GM18520 (cell line): ENCODE measurements around the gene AKIRIN2.
"Not testable (repeated sequence)": the region's sequence is repeated elsewhere in the genome, so short reads cannot be mapped to it uniquely, and the experiment has no call there.

ENCODE experiments used
- ATAC-seq: cut with Tn5 transposase; IDR thresholded peaks from one replicate; pipeline ENCODE4 v1.9.1; 2021; ENCODE audit not compliant: unreplicated experiment

The AKIRIN2 gene

DNA sequence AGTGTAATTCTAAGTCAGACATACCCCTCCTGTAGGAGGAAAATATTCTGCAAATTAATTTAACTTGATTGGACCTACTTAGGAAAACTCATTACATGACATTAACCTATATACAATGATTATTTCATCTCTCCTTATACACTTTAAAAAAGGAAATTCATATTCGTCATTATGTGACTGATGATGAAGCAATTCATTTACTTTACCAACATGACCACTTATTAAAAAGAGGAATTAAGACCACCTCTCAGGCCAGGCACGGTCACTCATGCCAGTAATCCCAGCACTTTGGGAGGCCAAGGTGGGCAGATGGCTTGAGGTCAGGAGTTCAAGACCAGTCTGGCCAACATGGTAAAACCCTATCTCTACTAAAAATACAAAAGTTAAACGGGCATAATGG is 11.6 kb downstream of the AKIRIN2 start:
- ATAC-seq: no peak

DNA sequence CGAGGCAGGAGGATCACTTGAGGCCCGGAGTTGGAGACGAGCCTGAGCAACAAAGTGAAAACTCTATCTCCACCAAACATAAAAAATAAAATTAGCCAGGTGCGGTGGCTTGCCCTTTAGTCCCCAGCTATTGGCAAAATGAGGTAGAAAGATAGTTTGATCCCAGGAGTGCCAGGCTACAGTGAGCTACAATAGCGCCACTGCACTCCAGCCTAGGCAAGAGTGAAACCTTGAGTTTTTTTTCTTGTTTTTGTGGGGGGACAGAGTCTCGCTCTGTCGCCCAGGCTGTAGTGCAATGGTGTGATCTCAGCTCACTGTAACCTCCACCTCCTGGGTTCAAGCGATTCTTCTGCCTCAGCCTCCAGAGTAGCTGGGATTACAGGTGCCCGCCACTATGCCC is 14.1 kb downstream of the AKIRIN2 start:
- ATAC-seq: not testable (repeated sequence)

DNA sequence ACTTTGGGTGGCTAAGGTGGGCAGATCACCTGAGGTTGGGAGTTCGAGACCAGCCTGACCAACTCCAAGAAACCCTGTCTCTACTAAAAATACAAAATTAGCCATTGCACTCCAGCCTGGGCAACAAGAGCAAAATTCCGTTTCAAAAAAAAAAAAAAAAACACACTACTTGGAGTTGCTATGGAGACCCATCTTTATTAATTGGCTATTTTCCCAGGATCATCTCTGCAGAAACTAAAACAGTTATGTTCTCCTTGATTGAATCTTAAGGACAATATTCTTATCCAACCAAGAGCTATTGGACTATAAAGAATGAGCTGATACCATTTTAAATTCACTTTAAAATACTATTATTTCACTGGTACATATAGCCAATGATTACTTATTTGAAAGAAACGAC is 14.7 kb downstream of the AKIRIN2 start:
- ATAC-seq: no peak

- ATAC-seq: not testable (repeated sequence)
Observed at GRCh38 chr6:87686636-87687205, 15.3 kb downstream of the AKIRIN2 start.

GRCh38 chr6:87684895-87685654 is 17.0 kb downstream of the AKIRIN2 start:
- ATAC-seq: no peak

- ATAC-seq: no peak
Observed at GRCh38 chr6:87683890-87684289, 18.1 kb downstream of the AKIRIN2 start.

DNA sequence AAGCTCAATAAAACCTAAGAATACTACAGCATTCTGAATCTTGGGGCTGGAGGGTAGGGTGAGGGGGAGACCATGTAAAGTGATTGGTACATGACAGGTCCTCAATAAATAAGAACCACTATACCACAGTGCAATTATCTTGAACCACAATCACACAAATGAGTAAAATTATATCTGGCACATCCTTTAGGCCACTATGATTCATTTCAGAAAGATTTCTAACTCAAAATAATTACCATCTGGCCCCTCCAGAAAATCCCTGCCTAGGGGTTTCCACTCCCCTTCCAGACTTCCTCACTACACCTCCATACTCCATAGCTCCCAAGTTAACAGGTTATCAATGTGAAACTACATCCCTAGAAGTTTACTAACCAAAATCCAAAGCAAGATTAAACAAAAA is 19.7 kb downstream of the AKIRIN2 start:
- no peak for ATAC-seq

DNA sequence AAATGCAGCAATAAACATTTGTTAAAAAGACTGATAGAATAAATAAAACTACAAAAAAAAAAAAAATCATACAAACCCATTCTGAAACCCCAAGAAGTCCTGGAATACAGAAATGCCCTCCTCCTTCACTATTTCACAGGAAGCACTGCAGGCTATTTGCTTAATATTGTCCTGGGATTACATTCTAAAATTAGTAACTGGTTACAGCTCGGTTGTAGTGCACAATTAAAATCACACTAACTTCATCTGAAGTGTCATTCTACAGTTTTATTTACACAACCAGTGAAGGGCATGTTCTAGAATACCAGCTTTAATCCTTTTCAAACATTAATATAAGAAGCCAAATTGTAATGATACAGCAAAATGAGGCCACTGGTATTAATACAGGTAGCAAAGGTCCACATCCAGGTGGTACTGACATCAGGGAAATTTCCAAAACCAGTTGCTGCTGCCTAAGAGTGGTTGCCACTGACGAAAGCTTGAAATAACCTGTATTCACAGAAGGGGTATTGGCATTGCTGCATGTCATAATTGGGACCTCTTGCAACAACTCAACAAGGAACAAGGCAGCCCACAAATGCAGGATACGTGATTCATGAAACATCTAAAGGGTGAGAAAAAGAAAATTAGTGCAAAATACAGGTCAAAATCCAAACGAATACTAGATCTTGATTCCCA is 26.9 kb downstream of the AKIRIN2 start:
- no peak for ATAC-seq

GRCh38 chr6:87674290-87674689 is 27.7 kb downstream of the AKIRIN2 start:
- no peak for ATAC-seq

DNA sequence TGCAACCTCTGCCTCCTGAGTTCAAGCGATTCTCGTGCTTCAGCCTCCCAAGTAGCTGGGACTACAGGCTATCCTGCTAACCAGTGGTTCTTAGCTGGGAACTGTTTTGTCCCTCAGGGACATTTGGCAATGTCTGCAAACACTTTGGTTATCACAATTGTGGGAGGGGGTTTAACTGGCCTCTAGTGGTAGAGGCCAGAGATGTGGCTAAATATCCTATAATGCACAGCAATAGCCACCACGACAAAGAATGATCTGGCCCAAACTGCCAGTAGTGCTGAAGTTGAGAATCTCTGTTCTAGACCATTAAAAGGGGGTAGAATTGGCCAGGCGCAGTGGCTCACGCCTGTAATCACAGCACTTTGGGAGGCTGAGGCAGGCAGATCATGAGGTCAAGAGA is 28.8 kb downstream of the AKIRIN2 start:
- no peak for ATAC-seq

- no peak for ATAC-seq
Observed at GRCh38 chr6:87672641-87673040, 29.4 kb downstream of the AKIRIN2 start.

- no peak for ATAC-seq
Observed at GRCh38 chr6:87671555-87672029, 30.4 kb downstream of the AKIRIN2 start.

GRCh38 chr6:87670707-87671106 is 31.3 kb downstream of the AKIRIN2 start:
- no peak for ATAC-seq

GRCh38 chr6:87669051-87669450 is 33.0 kb downstream of the AKIRIN2 start:
- ATAC-seq: no peak

- ATAC-seq: no peak
Observed at GRCh38 chr6:87668013-87668412, 34.0 kb downstream of the AKIRIN2 start.

- no peak for ATAC-seq
Observed at GRCh38 chr6:87667032-87667431, 35.0 kb downstream of the AKIRIN2 start.

- no peak for ATAC-seq
Observed at GRCh38 chr6:87664921-87665485, 37.0 kb downstream of the AKIRIN2 start.

DNA sequence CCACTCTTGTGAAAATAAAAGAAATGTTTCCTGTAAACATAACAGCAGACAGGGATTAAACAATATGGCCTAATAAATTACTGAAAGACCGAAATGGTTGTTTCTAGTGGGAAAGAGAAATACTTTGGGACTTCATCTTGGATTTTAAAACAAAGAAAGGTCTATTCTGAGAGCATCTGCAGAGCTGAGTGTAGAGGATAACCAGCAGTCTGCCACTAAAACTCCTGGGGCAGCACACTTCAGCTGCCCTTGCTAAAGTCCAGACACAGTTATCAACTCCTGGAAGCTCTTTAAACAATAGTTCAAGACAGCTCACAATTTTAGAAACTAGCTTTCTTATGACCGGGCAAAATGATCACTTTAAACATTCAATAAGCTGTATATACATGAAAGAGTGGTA is 38.6 kb downstream of the AKIRIN2 start:
- ATAC-seq: no peak

GRCh38 chr6:87661503-87661902 is 40.5 kb downstream of the AKIRIN2 start:
- ATAC-seq: no peak

- ATAC-seq: no peak
Observed at GRCh38 chr6:87661016-87661415, 41.0 kb downstream of the AKIRIN2 start.

- no peak for ATAC-seq
Observed at GRCh38 chr6:87660226-87660911, 41.7 kb downstream of the AKIRIN2 start.
